NOMO-1 treated with dmso at 0.1 percent for 144 hours (cell line): Measurements from ENCODE around the gene FLVCR1.
"Not testable (repeated sequence)": the region's sequence is repeated elsewhere in the genome, so short reads cannot be mapped to it uniquely, and the experiment has no call there.

Source experiments
- DNase-seq: peaks from one replicate; lab custom pipeline; 2025; ENCODE audit not compliant: unreplicated experiment; lab: John Stamatoyannopoulos, UW

The FLVCR1 gene

DNA sequence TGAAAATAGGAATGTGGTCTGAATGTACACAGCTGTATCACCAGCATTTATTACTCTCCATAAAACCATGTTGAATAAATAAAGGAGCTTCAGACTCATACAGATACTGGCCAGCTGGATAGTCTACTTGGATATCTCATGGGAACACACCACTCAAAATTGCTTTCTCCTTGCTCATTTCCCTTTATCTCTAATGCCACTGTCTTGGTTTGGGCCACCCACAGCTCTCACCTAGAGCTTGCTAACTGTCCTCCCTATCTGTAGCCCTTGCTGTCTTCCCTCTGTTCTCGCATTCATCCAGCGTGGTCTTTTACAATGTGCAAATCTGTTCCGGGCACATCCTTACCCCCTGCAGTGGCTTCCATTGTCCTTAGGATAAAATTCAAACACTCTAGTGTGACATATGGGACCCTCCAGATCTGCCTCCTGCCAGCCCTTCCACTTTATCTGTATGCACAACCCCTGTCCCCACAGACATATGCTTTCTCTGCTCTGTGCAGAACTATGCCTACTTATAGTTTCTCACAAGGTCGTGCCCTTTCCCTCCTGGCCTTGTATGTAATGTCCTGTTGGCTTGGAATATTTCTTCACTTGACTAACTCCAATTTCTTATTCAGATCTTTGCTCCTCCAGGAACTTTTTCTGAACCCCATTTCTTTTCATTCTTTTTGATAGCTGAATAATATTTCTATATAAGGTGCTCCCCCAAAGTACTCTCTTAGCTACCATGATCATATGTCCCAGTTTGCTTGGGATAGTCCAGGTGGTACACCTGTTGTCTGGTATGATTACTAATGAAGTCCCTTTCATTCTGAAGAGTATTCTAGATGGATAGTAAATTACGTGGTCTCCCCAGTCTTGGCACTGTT is 2.9 kb downstream of the FLVCR1 start:
- DNase-seq, result no peak

DNA sequence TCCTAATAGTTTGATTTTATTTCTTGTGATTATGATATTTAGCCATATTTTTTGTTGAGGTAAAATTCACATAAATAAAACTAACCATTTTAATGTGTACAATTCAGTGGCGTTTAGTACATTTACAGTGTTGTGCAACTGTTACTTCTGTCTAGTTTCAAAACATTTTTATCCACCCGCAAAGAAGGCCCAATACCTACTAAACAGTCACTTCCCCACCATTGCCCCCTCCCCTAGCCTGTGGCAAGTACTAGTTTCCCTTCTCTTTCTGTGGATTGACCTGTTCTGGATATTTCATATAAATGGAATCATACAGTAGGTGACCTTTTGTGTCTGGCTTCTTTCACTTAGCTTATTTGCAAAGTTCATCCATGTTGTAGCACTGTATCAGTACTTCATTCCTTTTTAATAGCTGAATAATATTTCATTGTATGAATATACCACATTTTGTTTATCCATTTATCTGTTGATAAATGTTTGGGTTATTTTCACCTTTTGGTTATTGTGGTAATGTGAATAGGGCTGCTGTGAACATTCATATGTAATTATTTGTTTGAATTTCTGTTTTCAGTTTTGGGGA is 4.1 kb downstream of the FLVCR1 start:
- DNase-seq, result peak; percentile 61

DNA sequence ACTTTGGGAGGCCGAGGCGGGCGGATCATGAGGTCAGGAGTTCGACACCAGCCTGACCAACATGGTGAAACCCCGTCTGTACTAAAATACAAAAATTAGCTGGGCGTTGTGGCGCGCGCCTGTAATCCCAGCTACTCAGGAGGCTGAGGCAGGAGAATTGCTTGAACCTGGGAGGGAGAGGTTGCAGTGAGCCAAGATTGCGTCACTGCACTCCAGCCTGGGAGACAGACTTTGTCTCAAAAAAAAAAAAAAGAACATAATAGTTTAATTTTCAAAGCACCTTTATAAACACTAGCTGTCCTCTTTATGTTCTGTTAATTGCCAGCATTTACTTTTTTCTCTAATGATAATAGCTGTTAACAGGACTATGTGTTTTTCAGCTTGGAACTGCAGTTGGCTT is 5.3 kb downstream of the FLVCR1 start:
- not testable (repeated sequence) for DNase-seq

GRCh38 chr1:212864201-212864600 is 6.1 kb downstream of the FLVCR1 start:
- no peak for DNase-seq

- no peak for DNase-seq
Observed at GRCh38 chr1:212867192-212867591, 9.1 kb downstream of the FLVCR1 start.

DNA sequence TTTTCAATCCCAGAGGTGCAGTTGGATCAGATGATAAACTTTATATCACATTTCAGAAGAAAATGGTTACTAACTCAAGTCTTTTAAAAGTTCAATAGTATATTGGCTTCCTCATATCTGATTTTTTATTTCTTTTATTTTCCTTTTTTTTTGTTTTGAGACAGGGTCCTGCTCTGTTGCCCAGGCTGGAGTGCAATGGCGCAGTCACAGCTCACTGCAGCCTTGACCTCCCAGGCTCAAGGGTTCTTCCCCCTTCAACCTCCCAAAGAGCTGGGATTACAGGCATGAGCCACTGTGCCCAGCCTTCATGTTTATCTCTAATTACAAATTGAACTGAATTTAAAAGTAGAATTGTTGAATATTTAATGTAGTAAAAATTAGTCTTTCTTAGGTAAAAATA is 13.9 kb downstream of the FLVCR1 start:
- no peak for DNase-seq

DNA sequence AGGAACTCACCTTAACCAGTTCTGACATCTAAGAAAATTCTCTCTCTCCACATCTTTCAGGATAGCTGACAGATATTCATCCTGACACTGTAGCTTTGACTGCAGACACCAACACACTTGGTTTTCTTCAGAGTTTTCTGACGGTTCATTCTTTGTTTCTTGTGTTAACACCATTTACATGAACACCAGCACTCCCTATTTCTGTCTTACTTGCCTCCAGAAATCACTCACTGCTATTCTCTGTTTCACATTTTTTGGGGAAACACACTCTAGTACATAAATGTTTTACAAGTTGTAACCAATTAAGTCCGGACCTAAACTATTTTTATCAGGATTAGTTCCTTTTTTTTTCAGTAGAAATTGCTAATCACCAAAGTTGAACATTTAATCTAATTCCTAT is 15.4 kb downstream of the FLVCR1 start:
- DNase-seq, result no peak

GRCh38 chr1:212878418-212878817 is 20.3 kb downstream of the FLVCR1 start:
- no peak for DNase-seq

DNA sequence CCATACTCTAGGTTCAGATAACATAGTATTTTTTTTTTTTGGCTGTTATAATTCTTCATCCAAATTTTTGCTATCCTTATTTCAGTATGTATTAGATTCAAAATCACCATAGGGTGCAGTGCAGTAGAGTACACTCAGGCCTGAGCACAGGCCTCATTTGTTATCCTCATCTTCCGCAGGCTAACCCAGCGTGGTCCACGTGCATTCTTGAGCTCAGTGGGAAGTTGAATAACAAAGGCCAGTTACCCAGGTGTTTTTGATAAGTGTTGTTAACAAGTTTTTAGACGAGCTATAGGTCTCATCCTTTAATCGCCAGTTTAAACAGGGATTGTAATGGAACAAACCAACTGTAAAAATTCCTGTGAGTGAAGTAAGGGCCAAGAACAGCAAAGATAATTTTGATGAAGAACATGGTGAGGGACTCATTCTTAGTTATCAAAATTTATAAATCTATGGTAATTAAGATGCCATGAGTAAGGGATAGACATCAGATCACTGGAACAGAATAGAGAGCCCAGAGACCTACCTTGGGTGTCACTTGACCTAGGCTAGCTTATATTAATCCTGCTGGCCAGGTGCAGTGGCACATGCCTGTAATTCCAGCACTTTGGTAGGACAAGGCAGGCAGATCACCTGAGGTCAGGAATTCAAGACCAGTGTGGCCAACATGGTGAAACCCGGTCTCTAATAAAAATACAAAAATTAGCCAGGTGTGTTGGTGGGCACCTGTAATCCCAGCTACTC is 22.0 kb downstream of the FLVCR1 start:
- no peak for DNase-seq

- no peak for DNase-seq
Observed at GRCh38 chr1:212884592-212884991, 26.5 kb downstream of the FLVCR1 start.

- DNase-seq, result no peak
Observed at GRCh38 chr1:212892108-212892507, 34.0 kb downstream of the FLVCR1 start.

GRCh38 chr1:212899845-212900244 is 41.8 kb downstream of the FLVCR1 start:
- no peak for DNase-seq

- DNase-seq, result no peak
Observed at GRCh38 chr1:212901290-212901689, 43.2 kb downstream of the FLVCR1 start.

- DNase-seq, result no peak
Observed at GRCh38 chr1:212902054-212902453, 44.0 kb downstream of the FLVCR1 start.

DNA sequence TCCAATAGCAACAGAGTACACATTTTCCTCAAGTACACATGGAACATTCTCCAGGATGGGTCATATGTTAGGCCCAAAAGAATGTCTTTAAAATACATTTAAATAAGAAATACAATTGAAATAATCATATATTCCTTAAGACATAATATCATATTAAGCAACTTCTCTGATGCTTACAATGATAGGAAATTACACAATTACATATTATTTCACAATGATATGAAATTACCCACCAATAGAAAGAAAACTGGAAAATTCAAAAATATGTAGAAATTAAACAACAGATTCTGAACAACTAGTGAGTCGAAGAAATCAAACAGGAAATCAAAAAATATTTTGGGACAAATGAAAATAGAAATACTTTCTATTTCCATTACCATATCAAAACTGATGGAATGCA is 45.6 kb downstream of the FLVCR1 start:
- DNase-seq, result no peak

- DNase-seq, result not testable (repeated sequence)
Observed at GRCh38 chr1:212908071-212908470, 50.0 kb downstream of the FLVCR1 start.

- DNase-seq, result no peak
Observed at GRCh38 chr1:212908971-212909370, 50.9 kb downstream of the FLVCR1 start.

- no peak for DNase-seq
Observed at GRCh38 chr1:212909652-212910063, 51.6 kb downstream of the FLVCR1 start.

- not testable (repeated sequence) for DNase-seq
Observed at GRCh38 chr1:212910213-212910612, 52.1 kb downstream of the FLVCR1 start.

DNA sequence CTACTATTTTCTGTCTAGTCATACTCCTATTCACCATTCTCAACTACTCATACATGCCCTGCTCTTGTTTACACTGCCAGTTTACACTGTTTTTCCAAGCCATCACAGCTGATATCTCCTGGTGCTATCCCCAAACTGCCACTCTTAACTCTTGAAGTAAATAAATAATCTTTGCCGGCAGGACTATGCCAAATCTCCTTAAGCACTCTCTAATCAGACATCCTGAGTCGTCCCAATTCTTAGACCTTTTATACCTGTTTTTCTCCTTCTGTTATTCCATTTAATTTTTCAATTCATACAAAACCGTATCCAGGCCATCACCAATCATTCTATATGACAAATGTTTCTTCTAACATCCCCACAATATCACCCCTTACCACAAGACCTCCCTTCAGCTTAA is 55.6 kb downstream of the FLVCR1 start:
- not testable (repeated sequence) for DNase-seq

GRCh38 chr1:212914110-212914509 is 56.0 kb downstream of the FLVCR1 start:
- not testable (repeated sequence) for DNase-seq

- no peak for DNase-seq
Observed at GRCh38 chr1:212914789-212915188, 56.7 kb downstream of the FLVCR1 start.
